C4-2B (cell line): ENCODE data around the gene MYCBP2.

ENCODE experiments used
- ZFX ChIP-seq: fragments of 450-650 bp; IDR thresholded peaks from 2 replicates; pipeline ENCODE4 v1.6.1; 2017
- TF ChIP-seq, protein P1 (sequence below): fragments of 450-650 bp; conservative IDR thresholded peaks from 2 replicates; pipeline ENCODE4 v1.5.1; 2017; ENCODE audit warnings: mild to moderate bottlenecking

DNA sequence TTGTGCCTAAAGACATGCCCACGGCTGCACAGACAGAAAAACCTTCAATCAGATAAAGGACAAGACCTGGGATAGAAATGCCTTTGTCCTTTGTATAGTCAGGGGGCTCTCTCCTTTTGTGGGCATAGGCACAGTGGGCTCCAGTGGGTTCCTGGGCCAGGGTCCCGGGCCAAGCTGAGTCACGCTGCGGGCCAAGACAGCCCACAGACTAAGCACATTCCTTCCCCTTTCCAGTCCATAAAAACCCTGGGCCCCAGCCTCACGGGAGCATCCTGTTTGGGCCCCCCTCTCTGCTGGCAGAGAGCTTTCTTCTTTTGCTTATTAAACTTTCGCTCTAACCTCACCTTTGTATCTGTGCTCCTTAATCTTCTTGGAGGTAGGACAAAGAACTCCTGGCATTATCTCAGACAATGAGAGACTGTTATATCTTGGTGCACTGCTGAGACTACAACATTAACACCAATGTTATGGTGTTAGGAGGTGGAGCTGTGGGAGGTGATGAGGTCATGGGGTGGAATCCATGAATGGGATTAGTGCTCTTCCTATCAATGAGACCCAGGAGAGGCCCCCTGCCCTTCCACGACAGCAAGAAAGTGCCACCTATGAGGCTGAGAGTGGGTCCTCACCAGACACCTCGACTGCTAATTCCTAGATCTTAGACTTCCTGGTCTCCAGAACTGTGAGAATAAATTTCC is 279.1 kb downstream of the MYCBP2 start:
- TF ChIP-seq, protein P1, sequence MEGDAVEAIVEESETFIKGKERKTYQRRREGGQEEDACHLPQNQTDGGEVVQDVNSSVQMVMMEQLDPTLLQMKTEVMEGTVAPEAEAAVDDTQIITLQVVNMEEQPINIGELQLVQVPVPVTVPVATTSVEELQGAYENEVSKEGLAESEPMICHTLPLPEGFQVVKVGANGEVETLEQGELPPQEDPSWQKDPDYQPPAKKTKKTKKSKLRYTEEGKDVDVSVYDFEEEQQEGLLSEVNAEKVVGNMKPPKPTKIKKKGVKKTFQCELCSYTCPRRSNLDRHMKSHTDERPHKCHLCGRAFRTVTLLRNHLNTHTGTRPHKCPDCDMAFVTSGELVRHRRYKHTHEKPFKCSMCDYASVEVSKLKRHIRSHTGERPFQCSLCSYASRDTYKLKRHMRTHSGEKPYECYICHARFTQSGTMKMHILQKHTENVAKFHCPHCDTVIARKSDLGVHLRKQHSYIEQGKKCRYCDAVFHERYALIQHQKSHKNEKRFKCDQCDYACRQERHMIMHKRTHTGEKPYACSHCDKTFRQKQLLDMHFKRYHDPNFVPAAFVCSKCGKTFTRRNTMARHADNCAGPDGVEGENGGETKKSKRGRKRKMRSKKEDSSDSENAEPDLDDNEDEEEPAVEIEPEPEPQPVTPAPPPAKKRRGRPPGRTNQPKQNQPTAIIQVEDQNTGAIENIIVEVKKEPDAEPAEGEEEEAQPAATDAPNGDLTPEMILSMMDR = no peak
- TF ChIP-seq ZFX = no peak
